HG02623 (cell line): Measurements from ENCODE around the gene CHADL.
"Not testable (repeated sequence)": the region's sequence is repeated elsewhere in the genome, so short reads cannot be mapped to it uniquely, and the experiment has no call there.

Source experiments
- ATAC-seq: cut with Tn5 transposase; IDR thresholded peaks from one replicate; pipeline ENCODE4 v1.9.1; 2021; ENCODE audit warnings: moderate library complexity; ENCODE audit not compliant: unreplicated experiment

The CHADL gene

DNA sequence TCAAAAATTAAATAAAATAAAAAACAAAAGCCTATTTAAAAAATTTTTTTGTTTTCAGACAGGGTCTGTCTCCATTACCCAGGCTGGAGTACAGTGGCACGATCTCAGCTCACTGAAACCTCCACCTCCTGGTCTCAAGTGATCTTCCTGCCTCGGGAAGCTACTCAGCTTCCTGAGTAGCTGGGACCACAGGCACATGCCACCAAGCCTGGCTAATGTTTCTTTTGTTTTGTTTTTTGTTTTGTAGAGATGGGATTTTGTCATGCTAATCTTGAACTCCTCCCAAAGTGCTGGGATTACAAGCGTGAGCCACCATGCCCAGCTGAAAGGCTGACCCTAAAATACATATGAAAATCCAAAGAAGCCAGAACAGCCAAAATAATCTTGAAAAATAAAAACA is 56.1 kb downstream of the CHADL start:
- no peak for ATAC-seq

GRCh38 chr22:41181349-41182241 is 59.1 kb downstream of the CHADL start:
- ATAC-seq, result no peak

- ATAC-seq, result no peak
Measured at GRCh38 chr22:41180926-41181325, 59.8 kb downstream of the CHADL start.

- not testable (repeated sequence) for ATAC-seq
Measured at GRCh38 chr22:41180362-41180761, 60.4 kb downstream of the CHADL start.
